Measurements from ENCODE around the gene GCLC. TPM values are rescaled to one million over a fixed set of nuclear protein-coding genes. Genes with fewer than 3 reads are reported as not detected.

Gene GCLC
- total and polyA plus RNA-seq, 9 of the 15 experiments (the other 6 are each of a cell fraction or from before 2014, with no cell fraction given) = 3.9 to 20.0 (median 9.4) TPM

DNA sequence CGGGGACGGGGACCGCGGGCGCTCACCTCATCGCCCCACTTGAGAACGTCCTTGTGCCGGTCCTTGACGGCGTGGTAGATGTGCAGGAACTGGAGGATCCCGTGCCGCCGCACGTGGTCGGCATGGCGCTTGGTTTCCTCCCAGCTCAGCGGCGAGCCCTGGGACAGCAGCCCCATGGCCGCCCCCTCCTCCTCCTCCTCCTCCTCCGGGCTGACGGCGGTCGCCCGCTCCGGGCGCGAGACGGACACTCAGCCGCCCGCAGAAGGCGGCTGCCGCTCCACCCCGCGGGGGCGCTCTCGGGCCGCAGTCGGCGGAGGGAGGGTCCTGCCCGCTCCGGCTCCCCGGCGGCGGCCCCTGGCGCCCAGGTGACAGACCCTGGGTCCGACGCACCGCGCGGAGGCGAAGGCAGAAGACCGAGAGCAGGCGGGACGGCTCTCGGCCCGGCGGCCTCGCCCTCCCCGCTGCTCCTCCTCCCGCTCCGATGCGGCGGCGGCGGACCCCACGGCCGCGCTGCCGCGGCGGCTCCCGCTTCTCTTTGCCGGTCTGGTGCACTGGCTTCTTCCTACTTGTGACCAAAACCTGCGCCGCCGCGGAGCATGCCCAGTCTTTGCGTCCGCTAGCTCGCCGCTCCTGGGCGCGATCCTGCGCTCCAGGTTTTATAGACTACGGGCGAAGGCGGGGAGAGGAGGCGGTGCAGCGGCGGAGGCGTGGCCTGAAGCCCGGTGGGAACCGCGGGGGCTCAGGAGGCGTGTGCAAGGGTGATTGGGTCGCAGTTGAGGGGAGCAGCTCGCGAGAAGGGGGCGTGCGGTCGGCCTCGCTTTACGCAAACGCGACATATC is at the start of gene GCLC (continued):
- TF ChIP-seq, protein P1, sequence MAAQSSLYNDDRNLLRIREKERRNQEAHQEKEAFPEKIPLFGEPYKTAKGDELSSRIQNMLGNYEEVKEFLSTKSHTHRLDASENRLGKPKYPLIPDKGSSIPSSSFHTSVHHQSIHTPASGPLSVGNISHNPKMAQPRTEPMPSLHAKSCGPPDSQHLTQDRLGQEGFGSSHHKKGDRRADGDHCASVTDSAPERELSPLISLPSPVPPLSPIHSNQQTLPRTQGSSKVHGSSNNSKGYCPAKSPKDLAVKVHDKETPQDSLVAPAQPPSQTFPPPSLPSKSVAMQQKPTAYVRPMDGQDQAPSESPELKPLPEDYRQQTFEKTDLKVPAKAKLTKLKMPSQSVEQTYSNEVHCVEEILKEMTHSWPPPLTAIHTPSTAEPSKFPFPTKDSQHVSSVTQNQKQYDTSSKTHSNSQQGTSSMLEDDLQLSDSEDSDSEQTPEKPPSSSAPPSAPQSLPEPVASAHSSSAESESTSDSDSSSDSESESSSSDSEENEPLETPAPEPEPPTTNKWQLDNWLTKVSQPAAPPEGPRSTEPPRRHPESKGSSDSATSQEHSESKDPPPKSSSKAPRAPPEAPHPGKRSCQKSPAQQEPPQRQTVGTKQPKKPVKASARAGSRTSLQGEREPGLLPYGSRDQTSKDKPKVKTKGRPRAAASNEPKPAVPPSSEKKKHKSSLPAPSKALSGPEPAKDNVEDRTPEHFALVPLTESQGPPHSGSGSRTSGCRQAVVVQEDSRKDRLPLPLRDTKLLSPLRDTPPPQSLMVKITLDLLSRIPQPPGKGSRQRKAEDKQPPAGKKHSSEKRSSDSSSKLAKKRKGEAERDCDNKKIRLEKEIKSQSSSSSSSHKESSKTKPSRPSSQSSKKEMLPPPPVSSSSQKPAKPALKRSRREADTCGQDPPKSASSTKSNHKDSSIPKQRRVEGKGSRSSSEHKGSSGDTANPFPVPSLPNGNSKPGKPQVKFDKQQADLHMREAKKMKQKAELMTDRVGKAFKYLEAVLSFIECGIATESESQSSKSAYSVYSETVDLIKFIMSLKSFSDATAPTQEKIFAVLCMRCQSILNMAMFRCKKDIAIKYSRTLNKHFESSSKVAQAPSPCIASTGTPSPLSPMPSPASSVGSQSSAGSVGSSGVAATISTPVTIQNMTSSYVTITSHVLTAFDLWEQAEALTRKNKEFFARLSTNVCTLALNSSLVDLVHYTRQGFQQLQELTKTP (IDR thresholded peaks at IDR 0.05; ENCODE audit: low read depth in 1 of 2, partially characterized antibody in 2 of 2) = no peak
- TF ChIP-seq, protein P2, sequence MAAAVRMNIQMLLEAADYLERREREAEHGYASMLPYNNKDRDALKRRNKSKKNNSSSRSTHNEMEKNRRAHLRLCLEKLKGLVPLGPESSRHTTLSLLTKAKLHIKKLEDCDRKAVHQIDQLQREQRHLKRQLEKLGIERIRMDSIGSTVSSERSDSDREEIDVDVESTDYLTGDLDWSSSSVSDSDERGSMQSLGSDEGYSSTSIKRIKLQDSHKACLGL (CRISPR knock-in tag; IDR thresholded peaks at IDR 0.05; ENCODE audit: borderline replicate concordance, poor library complexity, severe bottlenecking) = no peak
- TF ChIP-seq GATAD2B (IDR thresholded peaks at IDR 0.05; ENCODE audit: borderline replicate concordance) (peak; percentile 94), TRIM28 (IDR thresholded peaks at IDR 0.05) (no peak), MTA2 (IDR thresholded peaks at IDR 0.05; ENCODE audit: low read depth) (no peak), SIX5 (IDR thresholded peaks at IDR 0.05; ENCODE audit: borderline replicate concordance in 1 of 2, insufficient read depth in 1 of 2, low read depth in 1 of 2, low read length in 2 of 2) (no peak), BHLHE40 (IDR thresholded peaks at IDR 0.05; ENCODE audit: low read length) (peak; percentile 77), KLF13 (tag; IDR thresholded peaks at IDR 0.05; ENCODE audit: borderline replicate concordance, low read depth) (no peak), RBM17 (IDR thresholded peaks at IDR 0.05; ENCODE audit: borderline replicate concordance, low read depth, low read length) (no peak), BACH1 (tag; IDR thresholded peaks at IDR 0.05) (no peak), ZNF197 (CRISPR knock-in tag; IDR thresholded peaks at IDR 0.05; ENCODE audit: low read depth) (peak; percentile 47), ZNF165 (CRISPR knock-in tag; IDR thresholded peaks at IDR 0.05; ENCODE audit: borderline replicate concordance) (no peak)
- TF ChIP-seq, protein P3, sequence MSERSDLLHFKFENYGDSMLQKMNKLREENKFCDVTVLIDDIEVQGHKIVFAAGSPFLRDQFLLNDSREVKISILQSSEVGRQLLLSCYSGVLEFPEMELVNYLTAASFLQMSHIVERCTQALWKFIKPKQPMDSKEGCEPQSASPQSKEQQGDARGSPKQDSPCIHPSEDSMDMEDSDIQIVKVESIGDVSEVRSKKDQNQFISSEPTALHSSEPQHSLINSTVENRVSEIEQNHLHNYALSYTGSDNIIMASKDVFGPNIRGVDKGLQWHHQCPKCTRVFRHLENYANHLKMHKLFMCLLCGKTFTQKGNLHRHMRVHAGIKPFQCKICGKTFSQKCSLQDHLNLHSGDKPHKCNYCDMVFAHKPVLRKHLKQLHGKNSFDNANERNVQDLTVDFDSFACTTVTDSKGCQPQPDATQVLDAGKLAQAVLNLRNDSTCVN (CRISPR knock-in tag; IDR thresholded peaks at IDR 0.05) = no peak
- TF ChIP-seq, protein P4, sequence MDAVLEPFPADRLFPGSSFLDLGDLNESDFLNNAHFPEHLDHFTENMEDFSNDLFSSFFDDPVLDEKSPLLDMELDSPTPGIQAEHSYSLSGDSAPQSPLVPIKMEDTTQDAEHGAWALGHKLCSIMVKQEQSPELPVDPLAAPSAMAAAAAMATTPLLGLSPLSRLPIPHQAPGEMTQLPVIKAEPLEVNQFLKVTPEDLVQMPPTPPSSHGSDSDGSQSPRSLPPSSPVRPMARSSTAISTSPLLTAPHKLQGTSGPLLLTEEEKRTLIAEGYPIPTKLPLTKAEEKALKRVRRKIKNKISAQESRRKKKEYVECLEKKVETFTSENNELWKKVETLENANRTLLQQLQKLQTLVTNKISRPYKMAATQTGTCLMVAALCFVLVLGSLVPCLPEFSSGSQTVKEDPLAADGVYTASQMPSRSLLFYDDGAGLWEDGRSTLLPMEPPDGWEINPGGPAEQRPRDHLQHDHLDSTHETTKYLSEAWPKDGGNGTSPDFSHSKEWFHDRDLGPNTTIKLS (IDR thresholded peaks at IDR 0.05; ENCODE audit: borderline replicate concordance, low read depth) = no peak
- TF ChIP-seq, protein P5, sequence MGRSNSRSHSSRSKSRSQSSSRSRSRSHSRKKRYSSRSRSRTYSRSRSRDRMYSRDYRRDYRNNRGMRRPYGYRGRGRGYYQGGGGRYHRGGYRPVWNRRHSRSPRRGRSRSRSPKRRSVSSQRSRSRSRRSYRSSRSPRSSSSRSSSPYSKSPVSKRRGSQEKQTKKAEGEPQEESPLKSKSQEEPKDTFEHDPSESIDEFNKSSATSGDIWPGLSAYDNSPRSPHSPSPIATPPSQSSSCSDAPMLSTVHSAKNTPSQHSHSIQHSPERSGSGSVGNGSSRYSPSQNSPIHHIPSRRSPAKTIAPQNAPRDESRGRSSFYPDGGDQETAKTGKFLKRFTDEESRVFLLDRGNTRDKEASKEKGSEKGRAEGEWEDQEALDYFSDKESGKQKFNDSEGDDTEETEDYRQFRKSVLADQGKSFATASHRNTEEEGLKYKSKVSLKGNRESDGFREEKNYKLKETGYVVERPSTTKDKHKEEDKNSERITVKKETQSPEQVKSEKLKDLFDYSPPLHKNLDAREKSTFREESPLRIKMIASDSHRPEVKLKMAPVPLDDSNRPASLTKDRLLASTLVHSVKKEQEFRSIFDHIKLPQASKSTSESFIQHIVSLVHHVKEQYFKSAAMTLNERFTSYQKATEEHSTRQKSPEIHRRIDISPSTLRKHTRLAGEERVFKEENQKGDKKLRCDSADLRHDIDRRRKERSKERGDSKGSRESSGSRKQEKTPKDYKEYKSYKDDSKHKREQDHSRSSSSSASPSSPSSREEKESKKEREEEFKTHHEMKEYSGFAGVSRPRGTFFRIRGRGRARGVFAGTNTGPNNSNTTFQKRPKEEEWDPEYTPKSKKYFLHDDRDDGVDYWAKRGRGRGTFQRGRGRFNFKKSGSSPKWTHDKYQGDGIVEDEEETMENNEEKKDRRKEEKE (IDR thresholded peaks at IDR 0.05; ENCODE audit: borderline replicate concordance in 1 of 2, control insufficient read depth in 1 of 2, low read depth in 2 of 2, low read length in 1 of 2) = no peak

Measured in K562 (cell line).